ENCODE results near the gene NR1I3.

DNA sequence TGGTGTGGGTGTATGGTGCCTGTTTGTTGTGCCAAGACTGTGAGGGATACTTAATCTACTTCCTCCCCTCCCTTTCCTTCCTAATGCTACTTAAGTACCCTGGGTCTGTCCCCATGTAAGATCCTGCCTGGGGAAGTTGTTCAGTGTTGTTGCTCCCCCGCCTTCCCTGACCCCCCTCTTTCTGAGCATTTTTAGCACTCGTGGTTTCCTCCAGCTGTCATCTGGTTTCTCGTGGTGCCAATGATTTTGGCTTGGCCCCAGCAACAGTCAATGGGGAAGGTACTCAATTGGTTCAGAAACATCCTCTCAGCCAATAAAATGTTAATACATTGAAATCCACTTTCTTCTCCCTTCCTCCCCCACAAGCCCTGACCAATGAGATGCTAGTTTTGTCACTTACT is 52.7 kb downstream of the NR1I3 start:
- TF ChIP-seq POLR2A (IDR thresholded peaks at IDR 0.05) = no peak
- TF ChIP-seq, protein P1, sequence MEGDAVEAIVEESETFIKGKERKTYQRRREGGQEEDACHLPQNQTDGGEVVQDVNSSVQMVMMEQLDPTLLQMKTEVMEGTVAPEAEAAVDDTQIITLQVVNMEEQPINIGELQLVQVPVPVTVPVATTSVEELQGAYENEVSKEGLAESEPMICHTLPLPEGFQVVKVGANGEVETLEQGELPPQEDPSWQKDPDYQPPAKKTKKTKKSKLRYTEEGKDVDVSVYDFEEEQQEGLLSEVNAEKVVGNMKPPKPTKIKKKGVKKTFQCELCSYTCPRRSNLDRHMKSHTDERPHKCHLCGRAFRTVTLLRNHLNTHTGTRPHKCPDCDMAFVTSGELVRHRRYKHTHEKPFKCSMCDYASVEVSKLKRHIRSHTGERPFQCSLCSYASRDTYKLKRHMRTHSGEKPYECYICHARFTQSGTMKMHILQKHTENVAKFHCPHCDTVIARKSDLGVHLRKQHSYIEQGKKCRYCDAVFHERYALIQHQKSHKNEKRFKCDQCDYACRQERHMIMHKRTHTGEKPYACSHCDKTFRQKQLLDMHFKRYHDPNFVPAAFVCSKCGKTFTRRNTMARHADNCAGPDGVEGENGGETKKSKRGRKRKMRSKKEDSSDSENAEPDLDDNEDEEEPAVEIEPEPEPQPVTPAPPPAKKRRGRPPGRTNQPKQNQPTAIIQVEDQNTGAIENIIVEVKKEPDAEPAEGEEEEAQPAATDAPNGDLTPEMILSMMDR (IDR thresholded peaks at IDR 0.05) = no peak

Measured in lower leg skin (tissue), 3 donors.